MM.1S (cell line): ENCODE results near the gene XYLT1.

Experiments used
- DNase-seq: peaks from one replicate; pipeline ENCODE4 v3.0.0-alpha.2; 2015
- H2AFZ ChIP-seq: fragments of 300-600 bp; sonication (generic); 2 replicates; pipeline ENCODE4 v1.6.0; 2016; ENCODE audit warnings: antibody characterized with exemption, low read length
- H3F3A ChIP-seq: fragments of 300-600 bp; sonication (generic); 2 replicates; pipeline ENCODE4 v1.6.1; 2016; ENCODE audit warnings: mild to moderate bottlenecking, antibody characterized with exemption, low read length, moderate library complexity, mixed read lengths; ENCODE audit not compliant: insufficient read depth
- H3K27ac ChIP-seq: fragments of 300-600 bp; sonication (generic); 2 replicates; pipeline ENCODE4 v1.5.1; 2016; ENCODE audit warnings: mild to moderate bottlenecking, low read length
- H3K27me3 ChIP-seq: fragments of 300-600 bp; sonication (generic); replicated peaks from 2 replicates; pipeline ENCODE4 v1.6.0; 2016; ENCODE audit warnings: low read length; ENCODE audit not compliant: insufficient read depth
- H3K36me3 ChIP-seq: fragments of 300-600 bp; sonication (generic); replicated peaks from 2 replicates; pipeline ENCODE4 v1.6.1; 2016; ENCODE audit warnings: mild to moderate bottlenecking, low read length, mixed read lengths; ENCODE audit not compliant: insufficient read depth
- H3K4me1 ChIP-seq: fragments of 300-600 bp; sonication (generic); 2 replicates; pipeline ENCODE4 v1.6.1; 2016; ENCODE audit warnings: low read length, mixed read lengths
- H3K4me2 ChIP-seq: fragments of 300-600 bp; sonication (generic); 2 replicates; pipeline ENCODE4 v1.6.0; 2016; ENCODE audit warnings: low read depth, low read length
- H3K4me3 ChIP-seq: fragments of 300-600 bp; sonication (generic); 2 replicates; pipeline ENCODE4 v1.5.1; 2016; ENCODE audit warnings: low read length, mixed read lengths
- H3K79me2 ChIP-seq: fragments of 300-600 bp; sonication (generic); 2 replicates; pipeline ENCODE4 v1.6.1; 2016; ENCODE audit warnings: mixed run types, low read length, mixed read lengths
- H3K9ac ChIP-seq: fragments of 300-600 bp; sonication (generic); 2 replicates; pipeline ENCODE4 v1.6.1; 2016; ENCODE audit warnings: low read length, mixed read lengths
- H3K9me2 ChIP-seq: fragments of 300-600 bp; sonication (generic); replicated peaks from 2 replicates; pipeline ENCODE4 v1.6.1; 2016; ENCODE audit warnings: mild to moderate bottlenecking, low read length, mixed read lengths; ENCODE audit not compliant: insufficient read depth
- H3K9me3 ChIP-seq: fragments of 300-600 bp; sonication (generic); replicated peaks from 2 replicates; pipeline ENCODE4 v1.6.1; 2016; ENCODE audit warnings: mild to moderate bottlenecking, low read length, mixed read lengths; ENCODE audit not compliant: insufficient read depth
- H4K20me1 ChIP-seq: fragments of 300-600 bp; sonication (generic); 2 replicates; pipeline ENCODE4 v1.6.1; 2016; ENCODE audit warnings: mild to moderate bottlenecking, low read length, moderate library complexity, mixed read lengths; ENCODE audit not compliant: insufficient read depth
- EZH2 ChIP-seq: fragments of 300-600 bp; sonication (generic); optimal IDR thresholded peaks from 2 replicates; pipeline ENCODE3; 2017; ENCODE audit warnings: low read depth, mild to moderate bottlenecking, antibody characterized with exemption, low read length, mixed read lengths
- EZH2phosphoT487 ChIP-seq: fragments of 300-600 bp; sonication (generic); IDR thresholded peaks from 2 replicates; pipeline ENCODE4 v1.6.1; 2018; ENCODE audit warnings: antibody characterized with exemption, low read length
- TF ChIP-seq, protein P1 (sequence below): fragments of 300-600 bp; sonication (generic); IDR thresholded peaks from 2 replicates; pipeline ENCODE4 v1.5.1; 2016; ENCODE audit warnings: antibody characterized with exemption, low read length, mixed read lengths

Gene XYLT1

DNA sequence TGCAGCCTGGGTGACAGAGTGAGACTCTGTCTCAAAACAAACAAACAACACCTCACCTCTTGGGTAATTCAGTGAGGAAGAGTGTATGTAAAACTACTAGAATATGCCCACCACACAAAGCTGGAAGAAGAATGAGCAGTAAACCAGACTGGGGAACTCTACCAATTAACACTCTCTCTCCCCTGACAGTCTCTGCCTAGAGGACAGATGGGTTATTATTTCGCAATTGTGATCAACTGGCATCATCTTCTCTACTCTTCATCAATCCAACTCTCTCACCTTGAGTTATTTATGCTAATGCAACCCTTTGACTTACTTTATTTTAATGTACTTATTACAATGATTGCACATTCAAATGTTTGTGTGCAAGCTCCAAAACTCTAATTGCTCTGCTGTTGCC, 205.6 kb downstream of the XYLT1 start:
- Histone ChIP-seq H3K9me3 (no peaks in the 10 kb centered on the region), H3K4me3 (no peak overlapping the region), H2AFZ (no peak overlapping the region), H3K4me1 (peaks cover 24% of the 10 kb centered on the region), H3F3A (peaks cover 1% of the 10 kb centered on the region; the same call in 1 of the 2 replicates), H3K27me3 (no peaks in the 10 kb centered on the region), H3K9ac (no peak overlapping the region), H3K27ac (no peak overlapping the region), H3K79me2 (peaks cover 27% of the 10 kb centered on the region), H3K9me2 (no peaks in the 10 kb centered on the region), H3K4me2 (no peak overlapping the region), H3K36me3 (no peaks in the 10 kb centered on the region), H4K20me1 (no peaks in the 10 kb centered on the region)
- no peak for DNase-seq
- TF ChIP-seq, protein P1, sequence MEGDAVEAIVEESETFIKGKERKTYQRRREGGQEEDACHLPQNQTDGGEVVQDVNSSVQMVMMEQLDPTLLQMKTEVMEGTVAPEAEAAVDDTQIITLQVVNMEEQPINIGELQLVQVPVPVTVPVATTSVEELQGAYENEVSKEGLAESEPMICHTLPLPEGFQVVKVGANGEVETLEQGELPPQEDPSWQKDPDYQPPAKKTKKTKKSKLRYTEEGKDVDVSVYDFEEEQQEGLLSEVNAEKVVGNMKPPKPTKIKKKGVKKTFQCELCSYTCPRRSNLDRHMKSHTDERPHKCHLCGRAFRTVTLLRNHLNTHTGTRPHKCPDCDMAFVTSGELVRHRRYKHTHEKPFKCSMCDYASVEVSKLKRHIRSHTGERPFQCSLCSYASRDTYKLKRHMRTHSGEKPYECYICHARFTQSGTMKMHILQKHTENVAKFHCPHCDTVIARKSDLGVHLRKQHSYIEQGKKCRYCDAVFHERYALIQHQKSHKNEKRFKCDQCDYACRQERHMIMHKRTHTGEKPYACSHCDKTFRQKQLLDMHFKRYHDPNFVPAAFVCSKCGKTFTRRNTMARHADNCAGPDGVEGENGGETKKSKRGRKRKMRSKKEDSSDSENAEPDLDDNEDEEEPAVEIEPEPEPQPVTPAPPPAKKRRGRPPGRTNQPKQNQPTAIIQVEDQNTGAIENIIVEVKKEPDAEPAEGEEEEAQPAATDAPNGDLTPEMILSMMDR: no peak
- TF ChIP-seq EZH2 (no peak), EZH2phosphoT487 (no peak)

DNA sequence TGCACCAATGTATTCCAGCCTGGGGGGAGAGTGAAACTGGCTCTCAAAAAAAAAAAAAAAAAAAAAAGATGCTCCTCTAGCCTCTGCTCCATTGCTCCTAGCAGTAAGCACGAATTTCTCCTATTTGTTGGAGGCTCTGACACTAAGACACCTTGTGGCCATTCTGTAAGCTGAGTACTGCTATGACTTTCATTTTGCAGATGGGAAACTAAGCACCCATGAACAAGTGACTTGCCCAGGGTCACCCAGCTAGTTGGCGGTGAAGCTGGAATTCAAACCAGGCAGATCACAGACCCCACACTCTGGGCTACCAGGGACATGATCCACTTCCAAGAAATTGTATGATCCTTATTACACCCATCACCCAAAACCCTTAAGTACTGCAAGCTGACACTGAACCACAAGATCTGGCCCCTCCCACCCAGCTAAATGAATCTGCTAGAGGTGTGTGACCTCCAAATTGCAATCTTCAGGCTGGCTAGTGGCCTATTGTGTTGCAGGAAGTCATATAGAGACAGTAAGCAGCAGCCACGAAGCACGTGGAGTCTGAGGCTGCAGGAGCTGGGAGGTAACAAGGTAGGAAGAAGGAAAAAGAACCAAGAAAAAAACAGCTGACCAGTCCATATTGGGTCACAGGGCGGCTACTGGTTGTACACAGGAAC, 209.4 kb downstream of the XYLT1 start:
- Histone ChIP-seq H3K27ac (peak overlapping the region; percentile 36; the same call in 1 of the 2 replicates), H3K4me1 (peaks cover 42% of the 10 kb centered on the region), H3F3A (peaks cover 20% of the 10 kb centered on the region), H3K9me2 (no peaks in the 10 kb centered on the region), H3K9ac (no peak overlapping the region; the same call in 1 of the 2 replicates), H3K27me3 (no peaks in the 10 kb centered on the region), H3K4me2 (peak overlapping the region; percentile 9; the same call in 1 of the 2 replicates), H2AFZ (no peak overlapping the region), H4K20me1 (no peaks in the 10 kb centered on the region), H3K9me3 (no peaks in the 10 kb centered on the region), H3K79me2 (peaks cover 35% of the 10 kb centered on the region), H3K4me3 (no peak overlapping the region), H3K36me3 (no peaks in the 10 kb centered on the region)
- peak; percentile 74 for DNase-seq
- TF ChIP-seq EZH2 (no peak), EZH2phosphoT487 (no peak)
- TF ChIP-seq, protein P1: peak; percentile 21; the same call in 1 of the 2 replicates

DNA sequence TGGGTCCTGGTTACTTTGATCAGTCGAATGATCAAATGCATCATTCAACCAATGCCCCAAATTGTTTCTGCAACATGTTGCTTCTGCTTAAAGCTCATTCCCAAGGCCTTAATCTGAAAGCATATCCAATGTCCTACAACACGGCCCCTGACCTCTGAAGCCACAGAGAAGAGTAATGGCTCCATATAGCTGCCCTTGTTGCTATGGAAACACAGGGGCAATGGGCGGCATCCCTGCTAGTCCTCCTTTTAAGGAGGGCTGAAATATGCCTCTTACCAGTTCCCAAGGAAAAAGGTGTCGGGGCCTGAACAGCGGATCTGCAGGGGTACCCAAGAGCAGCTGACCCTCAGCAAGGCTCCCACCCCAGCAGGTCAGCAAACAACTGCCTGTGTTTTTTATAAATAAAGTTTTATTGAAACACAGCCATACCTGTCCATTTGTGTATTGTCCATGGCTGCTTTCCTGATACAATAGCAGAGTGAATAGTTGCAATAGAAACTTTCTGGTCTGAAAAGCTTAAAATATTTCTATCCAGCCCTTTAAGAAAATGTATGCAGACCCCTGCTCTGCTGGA, 210.4 kb downstream of the XYLT1 start:
- TF ChIP-seq EZH2 (no peak), EZH2phosphoT487 (no peak)
- TF ChIP-seq, protein P1: no peak
- Histone ChIP-seq H3F3A (peaks cover 20% of the 10 kb centered on the region), H3K9me2 (no peaks in the 10 kb centered on the region), H4K20me1 (no peaks in the 10 kb centered on the region), H3K27me3 (no peaks in the 10 kb centered on the region), H2AFZ (no peak overlapping the region), H3K36me3 (no peaks in the 10 kb centered on the region), H3K4me1 (peaks cover 42% of the 10 kb centered on the region), H3K9me3 (no peaks in the 10 kb centered on the region), H3K79me2 (peaks cover 38% of the 10 kb centered on the region), H3K4me2 (0 out of 2 replicates have a peak overlapping the region, but pooled peaks have one; percentile 93), H3K4me3 (no peak overlapping the region), H3K9ac (no peak overlapping the region), H3K27ac (no peak overlapping the region)
- no peak for DNase-seq
